Activated CD8-positive, alpha-beta T cell treated with anti-CD3 and anti-CD28 coated beads for 36 hours (primary cell): ENCODE results near the gene BLMH. TPM values are rescaled to one million over a fixed set of nuclear protein-coding genes. Genes with fewer than 3 reads are reported as not detected.

Source experiments
- ATAC-seq: fragments of 200-7000 bp; cut with Tn5 transposase; one replicate; pipeline ENCODE4 v1.10.0; 2021; ENCODE audit warnings: mild to moderate bottlenecking, moderate library complexity
- CTCF ChIA-PET: fragments of 350-600 bp; sonication (Branson Sonifier 250); formaldehyde crosslinking; loops from one replicate; lab custom pipeline; 2021; ENCODE audit warnings: antibody characterized with exemption; lab: Charles Lee
- POLR2A ChIA-PET: fragments of 350-600 bp; sonication (Branson Sonifier 250); formaldehyde crosslinking; loops from one replicate; lab custom pipeline; 2021; ENCODE audit warnings: antibody characterized with exemption; lab: Charles Lee
- DNase-seq: peaks from one replicate; pipeline ENCODE4 v3.0.0-alpha.2; 2020
- H3K27ac Mint-ChIP-seq: one replicate; pipeline ENCODE4 v1.8.0; 2021; ENCODE audit warnings: mild to moderate bottlenecking, mixed read lengths
- H3K27me3 Mint-ChIP-seq: one replicate; pipeline ENCODE4 v1.8.0; 2021; ENCODE audit warnings: mixed read lengths
- H3K36me3 Mint-ChIP-seq: one replicate; pipeline ENCODE4 v1.8.0; 2021; ENCODE audit warnings: low read depth, mixed read lengths
- H3K4me1 Mint-ChIP-seq: one replicate; pipeline ENCODE4 v1.8.0; 2021; ENCODE audit warnings: low read depth, mixed read lengths
- H3K4me3 Mint-ChIP-seq: one replicate; pipeline ENCODE4 v1.8.0; 2021; ENCODE audit warnings: mild to moderate bottlenecking, moderate library complexity, mixed read lengths
- H3K9me3 Mint-ChIP-seq: one replicate; pipeline ENCODE4 v1.8.0; 2021; ENCODE audit warnings: mixed read lengths
- intact Hi-C: fragments of 100-400 bp; cut with micrococcal nuclease; formaldehyde crosslinking; loops from one replicate; pipeline ENCODE4 v1.10.0; 2022
- total RNA-seq, 2 experiments: library from RNA; stranded (reverse); gene quantifications; one replicate each; pipeline ENCODE4 v1.2.3, GENCODE V29; 2021
- TF ChIP-seq, protein P1 (sequence below): fragments of 200-600 bp; IDR thresholded peaks from one replicate; pipeline ENCODE4 v1.8.0; 2022; ENCODE audit warnings: antibody characterized with exemption, mild to moderate bottlenecking

BLMH gene
- total RNA-seq, 2 experiments from 2014 or later, result 75.9 to 78.6 TPM

DNA sequence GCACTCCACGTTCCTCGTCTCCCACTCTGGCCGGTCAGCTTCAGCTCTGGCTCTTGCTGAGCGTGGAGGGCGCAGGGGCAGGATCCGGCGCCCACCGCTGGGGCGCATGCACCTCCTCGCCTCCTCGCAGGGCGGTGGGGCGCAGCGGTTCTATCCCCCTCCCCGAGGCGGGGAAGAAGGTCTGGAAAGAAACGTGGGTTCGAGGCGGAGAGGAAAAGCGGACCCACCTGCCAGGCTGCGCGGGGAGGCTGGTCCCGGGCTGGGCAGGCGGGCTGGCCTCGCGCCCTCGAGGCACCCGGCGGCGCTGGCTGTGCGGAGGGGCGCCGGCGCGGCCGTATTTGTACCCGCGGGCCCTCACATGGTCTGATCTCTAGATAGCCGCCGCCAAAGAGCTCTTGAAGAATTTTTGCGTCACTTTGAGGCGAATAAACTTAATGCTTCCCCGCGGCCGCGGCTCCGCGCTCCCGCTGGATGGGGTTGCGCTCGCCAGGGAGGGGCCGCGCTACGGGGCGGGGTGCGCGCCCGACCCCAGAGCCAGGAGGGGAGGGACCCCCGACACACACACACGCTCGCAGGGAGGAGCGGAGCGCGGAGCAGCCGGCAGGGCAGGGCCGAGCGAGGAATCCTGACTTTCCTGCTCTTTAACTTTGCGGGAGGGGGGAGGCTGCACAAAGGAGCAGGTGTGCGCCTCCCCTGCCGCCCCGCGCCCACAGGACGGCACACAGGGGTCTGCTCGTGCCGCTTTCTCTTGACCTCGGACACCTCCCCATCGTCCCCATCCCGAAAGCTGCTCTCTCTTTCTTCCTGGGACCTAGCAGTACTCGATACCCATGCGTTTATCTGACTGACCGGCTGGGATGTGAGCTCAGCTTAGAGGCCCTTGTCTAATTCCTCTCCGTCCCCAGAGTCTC lies 56.1 kb downstream of the BLMH start, which contains the start of gene SLC6A4:
Gene SLC6A4, minus strand, starts transcription at position 312 of the 911 bp plus-strand sequence. CDS start 13,739 bp downstream, outside the sequence.
- peaks cover 21% of the 10 kb centered on the region for H3K4me1 Mint-ChIP-seq
- ChIA-PET CTCF (interaction anchor here (0.8 to 3.5 kb wide), 9 partner anchors 12 to 143 kb away, joined by 3 to 23 read pairs (median 5); no protein-coding TSS in a partner anchor), POLR2A (no interaction called here)
- intact Hi-C loops, result no loop called here
- DNase-seq (no peak), ATAC-seq (peak; percentile 37)
- H3K9me3 Mint-ChIP-seq, result no peaks in the 10 kb centered on the region
- no peak within 1 kb of the TSS for H3K27ac Mint-ChIP-seq
- peaks cover 59% of the 10 kb centered on the region for H3K27me3 Mint-ChIP-seq
- no peaks in the 10 kb centered on the region for H3K36me3 Mint-ChIP-seq
- peak within 1 kb of the TSS; percentile 54 for H3K4me3 Mint-ChIP-seq
- TF ChIP-seq, protein P1, sequence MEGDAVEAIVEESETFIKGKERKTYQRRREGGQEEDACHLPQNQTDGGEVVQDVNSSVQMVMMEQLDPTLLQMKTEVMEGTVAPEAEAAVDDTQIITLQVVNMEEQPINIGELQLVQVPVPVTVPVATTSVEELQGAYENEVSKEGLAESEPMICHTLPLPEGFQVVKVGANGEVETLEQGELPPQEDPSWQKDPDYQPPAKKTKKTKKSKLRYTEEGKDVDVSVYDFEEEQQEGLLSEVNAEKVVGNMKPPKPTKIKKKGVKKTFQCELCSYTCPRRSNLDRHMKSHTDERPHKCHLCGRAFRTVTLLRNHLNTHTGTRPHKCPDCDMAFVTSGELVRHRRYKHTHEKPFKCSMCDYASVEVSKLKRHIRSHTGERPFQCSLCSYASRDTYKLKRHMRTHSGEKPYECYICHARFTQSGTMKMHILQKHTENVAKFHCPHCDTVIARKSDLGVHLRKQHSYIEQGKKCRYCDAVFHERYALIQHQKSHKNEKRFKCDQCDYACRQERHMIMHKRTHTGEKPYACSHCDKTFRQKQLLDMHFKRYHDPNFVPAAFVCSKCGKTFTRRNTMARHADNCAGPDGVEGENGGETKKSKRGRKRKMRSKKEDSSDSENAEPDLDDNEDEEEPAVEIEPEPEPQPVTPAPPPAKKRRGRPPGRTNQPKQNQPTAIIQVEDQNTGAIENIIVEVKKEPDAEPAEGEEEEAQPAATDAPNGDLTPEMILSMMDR, result no peak

DNA sequence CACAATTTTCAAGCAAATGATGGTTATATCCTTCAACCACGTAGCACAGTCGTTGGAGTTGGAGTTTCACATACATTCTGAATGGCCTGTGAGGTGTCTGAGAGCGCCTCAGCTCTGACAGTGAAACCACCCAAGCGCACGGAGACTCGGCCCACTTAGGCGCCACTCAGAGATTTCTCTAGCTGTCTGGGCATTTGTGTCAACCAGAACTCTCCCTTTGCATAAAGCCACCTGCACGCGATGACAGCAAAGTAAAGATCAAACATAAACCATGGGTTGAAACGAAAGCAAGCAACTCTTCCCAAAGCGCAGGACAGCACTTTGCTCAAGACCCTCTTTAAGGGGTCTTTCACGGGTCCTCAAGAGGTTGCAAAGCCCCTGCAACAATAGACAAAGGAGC lies 56.8 kb downstream of the BLMH start:
- Mint-ChIP-seq H3K9me3 (no peaks in the 10 kb centered on the region), H3K27ac (no peak overlapping the region), H3K36me3 (no peaks in the 10 kb centered on the region), H3K4me3 (peak overlapping the region; percentile 42), H3K27me3 (peaks cover 59% of the 10 kb centered on the region), H3K4me1 (peaks cover 21% of the 10 kb centered on the region)
- ChIA-PET POLR2A (no interaction called here), CTCF (interaction anchor here (0.7 to 3.5 kb wide), 5 partner anchors 101 to 142 kb away, joined by 3 to 23 read pairs (median 5); no protein-coding TSS in a partner anchor)
- DNase-seq (peak; percentile 22), ATAC-seq (peak; percentile 65)
- intact Hi-C loops, result no loop called here
- TF ChIP-seq, protein P1, result no peak

DNA sequence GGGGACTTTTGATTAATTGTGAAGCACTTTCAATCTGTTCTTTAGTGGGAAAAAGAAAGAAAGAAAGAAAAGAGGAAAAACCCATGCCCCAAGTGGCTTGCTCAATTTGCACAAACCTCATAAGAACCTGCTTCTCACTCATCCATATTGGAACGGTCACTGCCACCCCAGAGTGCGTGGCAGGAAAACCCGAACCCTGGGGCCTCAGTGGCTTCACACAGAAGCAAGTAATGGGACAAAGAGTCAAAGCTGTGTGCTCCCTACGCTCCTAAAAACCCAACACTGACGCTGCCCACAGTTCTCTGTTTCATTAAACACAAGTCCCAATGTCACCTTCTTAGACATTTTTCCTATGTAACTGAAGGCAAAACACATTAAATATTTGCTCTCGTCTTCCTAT lies 57.4 kb downstream of the BLMH start:
- TF ChIP-seq, protein P1, result no peak
- Mint-ChIP-seq H3K4me3 (no peak overlapping the region), H3K36me3 (no peaks in the 10 kb centered on the region), H3K9me3 (no peaks in the 10 kb centered on the region), H3K27ac (no peak overlapping the region), H3K27me3 (peaks cover 56% of the 10 kb centered on the region), H3K4me1 (peaks cover 21% of the 10 kb centered on the region)
- ATAC-seq (no peak), DNase-seq (no peak)
- ChIA-PET CTCF (interaction anchor here (0.7 to 1.6 kb wide), 3 partner anchors 102 to 130 kb away, joined by 3 to 6 read pairs (median 5); no protein-coding TSS in a partner anchor), POLR2A (no interaction called here)
- intact Hi-C loops, result no loop called here

DNA sequence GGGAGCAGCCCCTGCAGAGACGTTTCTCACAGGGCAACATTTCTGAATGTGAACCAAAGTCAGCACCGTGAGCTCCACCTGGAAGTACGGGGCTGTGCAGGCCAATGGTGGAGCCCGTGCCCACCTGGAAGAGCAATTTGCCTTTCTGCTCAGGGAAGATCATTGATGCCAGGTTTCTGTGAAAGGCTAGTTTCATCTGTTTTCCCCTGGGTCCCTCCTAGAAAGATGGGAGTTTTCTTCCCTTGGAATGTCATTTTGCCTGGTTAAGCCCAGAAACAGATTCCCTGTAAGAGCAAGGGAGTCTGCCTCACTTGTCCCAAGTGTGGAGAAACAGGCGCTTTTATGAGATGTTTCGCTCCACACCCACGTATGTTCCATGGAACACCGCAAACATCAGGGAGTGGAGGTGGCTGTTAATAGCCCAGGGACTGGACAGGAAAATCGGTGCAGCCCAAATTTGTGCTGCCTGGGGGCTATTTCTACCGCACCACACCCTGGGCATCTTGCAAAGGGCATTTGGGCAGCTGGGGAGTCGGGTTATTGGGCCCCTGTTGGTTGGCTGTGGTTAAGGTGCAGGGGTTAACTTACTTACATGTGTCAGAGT lies 58.8 kb downstream of the BLMH start:
- ATAC-seq (no peak), DNase-seq (no peak)
- Mint-ChIP-seq H3K36me3 (no peaks in the 10 kb centered on the region), H3K4me3 (no peak overlapping the region), H3K4me1 (peaks cover 18% of the 10 kb centered on the region), H3K27me3 (peaks cover 47% of the 10 kb centered on the region), H3K9me3 (no peaks in the 10 kb centered on the region), H3K27ac (no peak overlapping the region)
- intact Hi-C loops, result no loop called here
- CTCF ChIA-PET, result interaction anchor here (1.0 kb wide), 1 partner anchor 108 kb away, joined by 3 read pairs; no protein-coding TSS in a partner anchor
- POLR2A ChIA-PET, result no interaction called here
- TF ChIP-seq, protein P1, result no peak
